Measurements from ENCODE around the gene PAGE2B. TPM values are rescaled to one million over a fixed set of nuclear protein-coding genes. Genes with fewer than 3 reads are reported as not detected.

PAGE2B gene
- total and polyA plus RNA-seq, 2 donors (not counting 1 experiment from before 2014, with no cell fraction given) = 0.67 TPM; not detected in 1

GRCh38 chrX:55072286-55072685 lies 2.5 kb upstream of the PAGE2B start:
- Mint-ChIP-seq H3K9me3 (ENCODE audit: insufficient read depth) (no peaks in the 10 kb centered on the region), H3K4me1 (no peaks in the 10 kb centered on the region), H3K27me3 (peaks cover 13% of the 10 kb centered on the region), H3K4me3 (no peak overlapping the region), H3K27ac (no peak overlapping the region)
- no peak for DNase-seq
- Histone ChIP-seq H3K9ac (ENCODE audit: low read length) (no peak overlapping the region), H2AFZ (ENCODE audit: insufficient read depth, low read depth, low read length, poor library complexity, severe bottlenecking) (no peak overlapping the region), H3K79me2 (ENCODE audit: control insufficient read depth, insufficient read depth, low read length) (no peaks in the 10 kb centered on the region), H3K36me3 (replicated peaks in 1 of 2; ENCODE audit: control extremely low read depth in 1 of 2, control insufficient read depth in 1 of 2, extremely low read depth in 1 of 2, insufficient read depth in 2 of 2, low read length in 1 of 2) (no peaks in the 10 kb centered on the region), H3K9me3 (ENCODE audit: control extremely low read depth in 1 of 3, control insufficient read depth in 2 of 3, insufficient read depth in 1 of 3, low read length in 2 of 3) (no peaks in the 10 kb centered on the region), H3K4me1 (ENCODE audit: control insufficient read depth in 2 of 2, insufficient read depth in 2 of 2, low read length in 2 of 2) (no peaks in the 10 kb centered on the region), H3K4me2 (replicated peaks; ENCODE audit: low read depth, low read length, poor library complexity, severe bottlenecking) (no peak overlapping the region), H3K27ac (ENCODE audit: low read length in 2 of 2) (no peak overlapping the region), H3K4me3 (ENCODE audit: control extremely low read depth in 1 of 5, extremely low read depth in 1 of 5, insufficient read depth in 1 of 5, low read depth in 2 of 5, low read length in 4 of 5) (no peak overlapping the region), H4K20me1 (ENCODE audit: control insufficient read depth, insufficient read depth, low read length, poor library complexity, severe bottlenecking) (no peaks in the 10 kb centered on the region), H3K27me3 (replicated peaks in 1 of 4; ENCODE audit: control extremely low read depth in 1 of 4, control insufficient read depth in 3 of 4, insufficient read depth in 4 of 4, low read length in 3 of 4) (no peaks in the 10 kb centered on the region)
- no peak for TF ChIP-seq EZH2 (IDR thresholded peaks at IDR 0.05; ENCODE audit: borderline replicate concordance, insufficient read depth, low read depth, low read length, poor library complexity, severe bottlenecking)
- ATAC-seq (ENCODE audit: low read depth) = no peak
- WGBS (ENCODE audit: insufficient coverage) = no CpG with 5 or more reads among the region's 3 CpGs
- intact Hi-C loops (cut with micrococcal nuclease) = no loop called here
- ChIA-PET POLR2A (no interaction called here), CTCF (interaction anchor here (1.3 kb wide), 1 partner anchor 12 kb away, joined by 3 read pairs; no protein-coding TSS in a partner anchor)

DNA sequence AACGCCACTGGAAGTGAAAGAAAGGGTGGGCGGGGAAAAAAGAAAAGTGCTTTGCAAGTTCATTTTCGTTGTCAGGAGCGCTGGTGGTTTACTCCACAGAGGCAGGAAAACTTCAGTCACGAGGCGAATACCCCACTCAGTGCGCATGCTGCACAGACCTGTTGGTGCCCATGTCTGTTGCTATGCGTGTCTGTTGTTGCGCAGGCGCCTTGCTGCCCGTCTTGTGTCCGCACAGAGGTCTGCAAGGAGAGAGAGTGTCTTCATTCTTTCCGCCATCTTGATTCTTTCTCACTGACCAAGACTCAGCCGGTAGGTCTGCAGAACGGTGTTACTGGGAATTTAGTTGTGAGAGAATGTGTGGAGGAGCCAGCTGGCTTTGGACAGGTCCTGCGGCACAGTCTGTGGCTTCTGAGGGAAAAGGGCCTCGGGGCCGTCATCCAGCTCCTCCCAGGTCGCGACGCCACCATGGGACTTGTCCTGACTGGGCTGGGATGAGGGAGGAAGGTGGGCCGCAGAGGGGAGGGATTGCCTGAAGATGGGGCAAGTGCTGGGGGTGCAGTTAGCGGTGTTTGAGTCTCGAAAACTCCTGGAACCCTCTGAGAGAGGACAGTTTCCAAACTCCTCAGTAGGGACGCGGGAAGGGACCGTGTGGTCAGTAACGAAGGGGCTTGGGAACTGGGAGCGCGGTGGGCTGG lies 14.1 kb downstream of the PAGE2B start, which contains the start of gene PAGE2:
Gene PAGE2, plus strand, starts transcription at position 224 of the 695 bp plus-strand sequence. CDS start 1,003 bp downstream, outside the sequence.
- Histone ChIP-seq H3K36me3 (replicated peaks in 1 of 2; ENCODE audit: control extremely low read depth in 1 of 2, control insufficient read depth in 1 of 2, extremely low read depth in 1 of 2, insufficient read depth in 2 of 2, low read length in 1 of 2) (no peaks in the 10 kb centered on the region), H3K9me3 (ENCODE audit: control extremely low read depth in 1 of 3, control insufficient read depth in 2 of 3, insufficient read depth in 1 of 3, low read length in 2 of 3) (no peaks in the 10 kb centered on the region), H2AFZ (ENCODE audit: insufficient read depth, low read depth, low read length, poor library complexity, severe bottlenecking) (no peak within 1 kb of the TSS), H3K27ac (ENCODE audit: low read length in 2 of 2) (no peak within 1 kb of the TSS), H3K4me3 (ENCODE audit: control extremely low read depth in 1 of 5, extremely low read depth in 1 of 5, insufficient read depth in 1 of 5, low read depth in 2 of 5, low read length in 4 of 5) (no peak within 1 kb of the TSS), H4K20me1 (ENCODE audit: control insufficient read depth, insufficient read depth, low read length, poor library complexity, severe bottlenecking) (no peaks in the 10 kb centered on the region), H3K79me2 (ENCODE audit: control insufficient read depth, insufficient read depth, low read length) (no peaks in the 10 kb centered on the region), H3K27me3 (replicated peaks in 1 of 4; ENCODE audit: control extremely low read depth in 1 of 4, control insufficient read depth in 3 of 4, insufficient read depth in 4 of 4, low read length in 3 of 4) (no peaks in the 10 kb centered on the region), H3K4me2 (replicated peaks; ENCODE audit: low read depth, low read length, poor library complexity, severe bottlenecking) (no peak within 1 kb of the TSS), H3K4me1 (ENCODE audit: control insufficient read depth in 2 of 2, insufficient read depth in 2 of 2, low read length in 2 of 2) (no peaks in the 10 kb centered on the region), H3K9ac (ENCODE audit: low read length) (no peak within 1 kb of the TSS)
- H3K9me3 Mint-ChIP-seq (ENCODE audit: insufficient read depth) = no peaks in the 10 kb centered on the region
- DNase-seq (no peak), ATAC-seq (ENCODE audit: low read depth) (no peak)
- TF ChIP-seq EZH2 (IDR thresholded peaks at IDR 0.05; ENCODE audit: borderline replicate concordance, insufficient read depth, low read depth, low read length, poor library complexity, severe bottlenecking) (no peak), CTCF (IDR thresholded peaks at IDR 0.05) (no peak)
- H3K27me3 Mint-ChIP-seq = no peaks in the 10 kb centered on the region
- intact Hi-C loops (cut with micrococcal nuclease) = no loop called here
- WGBS (ENCODE audit: insufficient coverage) = 96% methylated on average over 8 of the region's 30 CpGs
- no peak within 1 kb of the TSS for H3K4me3 Mint-ChIP-seq
- no peaks in the 10 kb centered on the region for H3K4me1 Mint-ChIP-seq
- H3K27ac Mint-ChIP-seq = no peak within 1 kb of the TSS
- ChIA-PET POLR2A (no interaction called here), CTCF (no interaction called here)
